PC-9 (cell line): ENCODE data around the gene ILKAP. TPM values are rescaled to one million over a fixed set of nuclear protein-coding genes. Genes with fewer than 3 reads are reported as not detected.

Experiments
- BruUV-seq: library from RNA; stranded (reverse); fragments of 400-500 nt; replicated peaks from 2 replicates; lab custom pipeline; 2021; lab: Mats Ljungman, UMichigan
- CTCF ChIA-PET: fragments of 300-600 bp; sonication (Branson Sonifier 250); formaldehyde crosslinking; loops from one replicate; lab custom pipeline; 2022; ENCODE audit warnings: antibody characterized with exemption; lab: Charles Lee
- POLR2A ChIA-PET: fragments of 300-600 bp; sonication (Branson Sonifier 250); formaldehyde crosslinking; loops from one replicate; lab custom pipeline; 2022; ENCODE audit warnings: antibody characterized with exemption; ENCODE audit not compliant: unreplicated experiment; lab: Charles Lee
- DNase-seq, 2 experiments: peaks; one replicate each; pipeline versions ENCODE4 v3.0.0 to v3.0.0-alpha.2; 2015 to 2022; ENCODE audit warnings: mixed read lengths in 1 of 2
- H2AFZ ChIP-seq: fragments of 200-600 bp; sonication (generic); 2 replicates; pipeline ENCODE4 v1.8.1; 2017; ENCODE audit warnings: antibody characterized with exemption
- H3F3A ChIP-seq: fragments of 200-600 bp; sonication (generic); 2 replicates; pipeline ENCODE4 v1.8.1; 2017; ENCODE audit warnings: antibody characterized with exemption, mild to moderate bottlenecking, low read depth; ENCODE audit not compliant: insufficient read depth
- H3K27ac ChIP-seq: fragments of 200-600 bp; sonication (generic); 2 replicates; pipeline ENCODE4 v1.6.1; 2016; ENCODE audit warnings: mixed run types
- H3K27me3 ChIP-seq: fragments of 200-600 bp; sonication (generic); 2 replicates; pipeline ENCODE4 v1.6.1; 2016; ENCODE audit warnings: low read depth, mixed run types; ENCODE audit not compliant: insufficient read depth
- H3K36me3 ChIP-seq: fragments of 200-600 bp; sonication (generic); 2 replicates; pipeline ENCODE4 v1.6.1; 2016; ENCODE audit warnings: low read depth, mixed run types
- H3K4me1 ChIP-seq: fragments of 200-600 bp; sonication (generic); replicated peaks from 2 replicates; pipeline ENCODE4 v1.6.1; 2016; ENCODE audit warnings: mixed run types; ENCODE audit not compliant: insufficient read depth
- H3K4me2 ChIP-seq: fragments of 200-600 bp; sonication (generic); 2 replicates; pipeline ENCODE4 v1.6.1; 2017; ENCODE audit warnings: mixed run types
- H3K4me3 ChIP-seq: fragments of 200-600 bp; sonication (generic); 2 replicates; pipeline ENCODE4 v1.6.1; 2016; ENCODE audit warnings: mixed run types
- H3K79me2 ChIP-seq: fragments of 200-600 bp; sonication (generic); 2 replicates; pipeline ENCODE4 v1.6.1; 2017; ENCODE audit warnings: low read depth, mixed run types
- H3K9me2 ChIP-seq: fragments of 200-600 bp; sonication (generic); 2 replicates; pipeline ENCODE4 v1.8.1; 2017; ENCODE audit warnings: mild to moderate bottlenecking; ENCODE audit not compliant: insufficient read depth
- H3K9me3 ChIP-seq: fragments of 200-600 bp; sonication (generic); 2 replicates; pipeline ENCODE4 v1.8.1; 2016; ENCODE audit warnings: low read depth; ENCODE audit not compliant: insufficient read depth
- H4K20me1 ChIP-seq: fragments of 200-600 bp; sonication (generic); 2 replicates; pipeline ENCODE4 v1.8.1; 2017; ENCODE audit not compliant: insufficient read depth
- EZH2 ChIP-seq: fragments of 200-600 bp; sonication (generic); IDR thresholded peaks from 2 replicates; pipeline ENCODE4 v1.8.0; 2017; ENCODE audit warnings: antibody characterized with exemption, low read depth
- intact Hi-C: fragments of 100-400 bp; cut with micrococcal nuclease; formaldehyde crosslinking; loops from one replicate; pipeline ENCODE4 v1.10.0; 2022; ENCODE audit not compliant: unreplicated experiment
- total RNA-seq: library from RNA; stranded (reverse); gene quantifications from 2 replicates; pipeline ENCODE4 v1.2.3, GENCODE V29; 2021
- TF ChIP-seq, protein P1 (sequence below): fragments of 200-600 bp; sonication (generic); conservative IDR thresholded peaks from 2 replicates; pipeline ENCODE4 v1.6.1; 2017; ENCODE audit warnings: mixed run types, antibody characterized with exemption, mild to moderate bottlenecking, moderate library complexity

Gene ILKAP
- total RNA-seq, 1 experiment from 2014 or later, result 55.6 TPM

DNA sequence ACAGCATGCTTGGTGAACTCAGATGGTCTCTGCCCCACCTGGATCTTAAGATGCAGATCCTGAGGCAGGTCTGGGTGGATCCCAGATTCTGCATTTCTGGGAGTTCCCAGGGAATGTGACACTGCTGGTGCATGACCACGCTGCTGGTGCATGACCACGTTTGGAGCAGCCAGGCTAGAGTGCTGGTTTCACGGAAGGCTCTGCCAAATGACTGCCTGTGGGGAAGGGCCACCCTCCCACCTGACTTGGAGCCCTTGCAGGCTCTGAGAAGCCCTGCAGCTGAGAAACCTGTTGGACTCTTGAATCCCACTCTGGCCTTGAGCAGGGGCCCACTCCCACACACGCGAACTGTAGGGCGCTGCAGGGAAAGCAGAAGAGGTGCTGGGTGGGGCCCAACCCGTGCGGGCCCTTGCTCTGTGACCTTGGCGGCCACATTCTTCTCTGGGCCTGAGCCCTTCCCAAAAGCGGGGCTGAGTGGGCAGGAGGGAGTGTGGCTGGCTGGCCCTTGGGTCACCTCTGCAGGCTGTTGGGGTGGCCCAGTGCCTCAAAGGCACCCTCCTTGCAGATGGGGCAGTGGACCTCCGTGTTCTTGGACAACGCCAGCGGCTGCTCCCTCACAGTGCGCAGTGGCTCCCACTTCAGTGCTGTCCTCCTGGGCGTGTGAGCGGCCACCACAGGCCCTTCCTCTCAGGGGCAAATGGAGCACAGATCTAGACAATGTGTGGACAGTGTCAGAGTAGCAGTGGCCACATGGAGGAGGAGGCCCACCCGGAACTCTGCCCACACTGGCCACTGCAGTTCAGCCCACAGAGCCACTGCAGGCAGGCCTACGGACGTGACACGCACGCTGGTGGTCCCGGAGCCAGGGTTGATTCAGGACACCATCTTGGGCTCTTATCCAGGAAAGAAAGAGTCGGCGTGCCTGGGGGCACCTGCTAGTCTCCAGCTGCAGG lies 36.8 kb downstream of the ILKAP start:
- Histone ChIP-seq H3F3A (peaks cover 43% of the 10 kb centered on the region), H3K4me3 (no peak overlapping the region), H3K36me3 (peaks cover 13% of the 10 kb centered on the region; the same call in 1 of the 2 replicates), H3K27me3 (no peaks in the 10 kb centered on the region), H3K4me1 (peaks cover 26% of the 10 kb centered on the region), H4K20me1 (no peaks in the 10 kb centered on the region), H3K79me2 (no peaks in the 10 kb centered on the region), H3K9me3 (no peaks in the 10 kb centered on the region), H2AFZ (no peak overlapping the region), H3K4me2 (no peak overlapping the region), H3K9me2 (no peaks in the 10 kb centered on the region), H3K27ac (no peak overlapping the region)
- ChIA-PET POLR2A (no interaction called here), CTCF (no interaction called here)
- intact Hi-C loops, result no loop called here
- TF ChIP-seq EZH2, result no peak
- TF ChIP-seq, protein P1, sequence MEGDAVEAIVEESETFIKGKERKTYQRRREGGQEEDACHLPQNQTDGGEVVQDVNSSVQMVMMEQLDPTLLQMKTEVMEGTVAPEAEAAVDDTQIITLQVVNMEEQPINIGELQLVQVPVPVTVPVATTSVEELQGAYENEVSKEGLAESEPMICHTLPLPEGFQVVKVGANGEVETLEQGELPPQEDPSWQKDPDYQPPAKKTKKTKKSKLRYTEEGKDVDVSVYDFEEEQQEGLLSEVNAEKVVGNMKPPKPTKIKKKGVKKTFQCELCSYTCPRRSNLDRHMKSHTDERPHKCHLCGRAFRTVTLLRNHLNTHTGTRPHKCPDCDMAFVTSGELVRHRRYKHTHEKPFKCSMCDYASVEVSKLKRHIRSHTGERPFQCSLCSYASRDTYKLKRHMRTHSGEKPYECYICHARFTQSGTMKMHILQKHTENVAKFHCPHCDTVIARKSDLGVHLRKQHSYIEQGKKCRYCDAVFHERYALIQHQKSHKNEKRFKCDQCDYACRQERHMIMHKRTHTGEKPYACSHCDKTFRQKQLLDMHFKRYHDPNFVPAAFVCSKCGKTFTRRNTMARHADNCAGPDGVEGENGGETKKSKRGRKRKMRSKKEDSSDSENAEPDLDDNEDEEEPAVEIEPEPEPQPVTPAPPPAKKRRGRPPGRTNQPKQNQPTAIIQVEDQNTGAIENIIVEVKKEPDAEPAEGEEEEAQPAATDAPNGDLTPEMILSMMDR, result no peak
- no TSS peak for BruUV-seq
- no peak for DNase-seq

DNA sequence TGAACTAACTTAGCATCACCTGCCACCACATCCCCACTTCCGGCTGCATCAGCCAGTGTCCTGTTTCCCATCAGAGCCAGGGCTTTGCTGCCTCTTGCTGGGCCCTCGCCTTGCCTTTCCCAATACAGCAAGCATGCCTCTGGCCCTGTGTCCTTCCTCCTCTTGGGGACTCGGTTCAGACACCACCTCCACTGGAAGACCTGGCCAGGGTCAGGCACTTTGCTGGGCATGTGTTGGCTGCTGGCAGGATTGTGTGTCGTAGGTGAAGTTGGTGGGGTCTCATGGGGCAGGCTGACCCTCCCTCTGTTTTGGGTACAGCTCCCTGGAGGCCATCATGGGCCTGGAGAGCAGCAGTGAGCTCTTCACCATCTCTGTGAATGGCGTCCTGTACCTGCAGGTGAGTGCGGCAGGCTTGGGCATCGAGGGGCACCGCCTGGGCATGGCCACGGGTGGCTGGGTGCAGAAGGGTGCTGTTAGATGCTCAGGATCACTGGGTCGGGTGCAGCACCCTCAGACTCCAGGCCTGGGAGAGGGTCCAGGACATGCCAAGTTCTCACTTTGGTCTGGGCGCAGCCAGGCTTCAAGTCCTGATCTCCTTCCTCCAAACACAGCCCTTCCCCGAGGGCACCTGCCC lies 38.1 kb downstream of the ILKAP start:
- ChIA-PET POLR2A (no interaction called here), CTCF (no interaction called here)
- BruUV-seq, result no TSS peak
- no peak overlapping the region for H3K4me3 ChIP-seq
- no peak overlapping the region for H3K4me2 ChIP-seq
- H3K4me1 ChIP-seq, result peaks cover 21% of the 10 kb centered on the region
- no peak for DNase-seq
- H4K20me1 ChIP-seq, result no peaks in the 10 kb centered on the region
- TF ChIP-seq, protein P1, result no peak
- no peak for TF ChIP-seq EZH2
- no peak overlapping the region for H3K27ac ChIP-seq
- H3K79me2 ChIP-seq, result no peaks in the 10 kb centered on the region
- H3K36me3 ChIP-seq, result peaks cover 8% of the 10 kb centered on the region; the same call in 1 of the 2 replicates
- intact Hi-C loops, result no loop called here
- H2AFZ ChIP-seq, result no peak overlapping the region
- no peaks in the 10 kb centered on the region for H3K9me3 ChIP-seq
- no peaks in the 10 kb centered on the region for H3K9me2 ChIP-seq
- no peaks in the 10 kb centered on the region for H3K27me3 ChIP-seq
- H3F3A ChIP-seq, result peaks cover 31% of the 10 kb centered on the region

DNA sequence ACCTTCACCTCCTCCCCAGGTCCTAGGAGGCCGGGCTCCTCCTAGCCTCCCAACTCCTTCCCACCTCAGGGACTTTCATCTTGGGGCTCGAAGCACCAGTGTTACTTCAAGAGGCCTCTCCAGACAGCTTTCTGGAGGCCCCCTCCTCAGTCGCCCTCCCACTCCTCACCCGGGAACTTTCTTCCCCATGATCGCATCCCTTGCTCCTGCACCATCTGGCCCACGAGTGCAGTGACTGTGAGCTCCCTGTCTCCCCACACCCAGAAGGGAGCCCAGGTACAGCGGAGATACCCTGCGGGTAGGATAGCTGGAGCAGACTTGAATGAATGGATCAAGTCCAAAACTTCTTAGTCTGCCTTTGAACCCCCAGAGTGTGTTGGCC lies 38.6 kb downstream of the ILKAP start:
- TF ChIP-seq, protein P1, result no peak
- H3K27me3 ChIP-seq, result no peaks in the 10 kb centered on the region
- H3K4me2 ChIP-seq, result no peak overlapping the region
- no peak overlapping the region for H3K4me3 ChIP-seq
- intact Hi-C loops, result no loop called here
- H4K20me1 ChIP-seq, result no peaks in the 10 kb centered on the region
- peaks cover 7% of the 10 kb centered on the region; the same call in 1 of the 2 replicates for H3K36me3 ChIP-seq
- H3K79me2 ChIP-seq, result no peaks in the 10 kb centered on the region
- H3K27ac ChIP-seq, result no peak overlapping the region
- BruUV-seq, result no TSS peak
- no peak overlapping the region for H2AFZ ChIP-seq
- ChIA-PET POLR2A (no interaction called here), CTCF (no interaction called here)
- H3K9me3 ChIP-seq, result no peaks in the 10 kb centered on the region
- no peak for DNase-seq
- peaks cover 16% of the 10 kb centered on the region for H3K4me1 ChIP-seq
- H3K9me2 ChIP-seq, result no peaks in the 10 kb centered on the region
- peaks cover 26% of the 10 kb centered on the region for H3F3A ChIP-seq
